Heart left ventricle (tissue), 16 donors: ENCODE measurements around the gene CCDC88B. TPM values are rescaled to one million over a fixed set of nuclear protein-coding genes. Genes with fewer than 3 reads are reported as not detected.
A peak's percentile ranks its signal among the peaks of the same experiment; 100 is the strongest.

Experiments
- ATAC-seq, 4 donors: fragments of 200-7000 bp; cut with Tn5 transposase; one replicate each; pipeline ENCODE4 v1.9.1; 2020 to 2022; ENCODE audit warnings: moderate library complexity in 4 of 4, mild to moderate bottlenecking in 3 of 4, moderate number of reproducible peaks in 1 of 4
- DNase-seq, 5 donors: peaks; one replicate each; pipeline ENCODE4 v3.0.0-alpha.2; 2020
- H3K27ac ChIP-seq, 12 donors: fragments of 200-600 bp; sonication (generic) in 4 of 12; one replicate each; pipeline versions ENCODE4 v1.5.0 to v1.8.0; 2016 to 2022; ENCODE audit warnings: mild to moderate bottlenecking in 2 of 12
- H3K27me3 ChIP-seq, 9 donors: fragments of 200-600 bp; sonication (generic) in 2 of 9; one replicate each; pipeline versions ENCODE4 v1.5.1 to v1.8.0; 2016 to 2022; ENCODE audit warnings: mild to moderate bottlenecking in 3 of 9
- H3K36me3 ChIP-seq, 9 donors: fragments of 200-600 bp; sonication (generic) in 2 of 9; one replicate each; pipeline versions ENCODE4 v1.5.0 to v1.8.0; 2018 to 2022; ENCODE audit warnings: mild to moderate bottlenecking in 2 of 9
- H3K4me1 ChIP-seq, 12 donors: fragments of 200-600 bp; sonication (generic) in 4 of 12; one replicate each; pipeline versions ENCODE4 v1.5.0 to v1.8.0; 2016 to 2022; ENCODE audit warnings: mild to moderate bottlenecking in 3 of 12
- H3K4me3 ChIP-seq, 12 donors: fragments of 200-600 bp; sonication (generic) in 4 of 12; one replicate each; pipeline versions ENCODE4 v1.5.0 to v1.8.0; 2017 to 2022; ENCODE audit warnings: mild to moderate bottlenecking in 9 of 12, moderate library complexity in 4 of 12
- H3K9me3 ChIP-seq, 12 donors: fragments of 200-600 bp; sonication (generic) in 4 of 12; one replicate each; pipeline versions ENCODE4 v1.5.0 to v1.8.0; 2016 to 2022; ENCODE audit warnings: mild to moderate bottlenecking in 1 of 12
- POLR2A ChIP-seq, 2 donors: fragments of 450-650 bp; IDR thresholded peaks; one replicate each; pipeline ENCODE4 v1.6.1; 2017; ENCODE audit warnings: antibody characterized with exemption in 2 of 2, mild to moderate bottlenecking in 2 of 2, moderate library complexity in 2 of 2
- WGBS, 4 donors: extraction: QIAGEN DNeasy Blood & Tissue Kit in 2 of 4; methylation state at CpG; one replicate each; pipeline versions ENCODE4 v1.1.5 to v1.1.7; 2013 to 2018; 5-methylcytosine and 5-hydroxymethylcytosine counted together
- intact Hi-C, 10 donors: fragments of 100-400 bp; cut with DNase I; formaldehyde crosslinking; loops; one replicate each; pipeline versions ENCODE4 v1.11.1 to v1.14.2; 2022
- polyA plus RNA-seq, 2 donors: library from polyadenylated mRNA; stranded (reverse); fragments of 200-250 nt; gene quantifications; one replicate each; pipeline ENCODE4 v1.2.3, GENCODE V29; 2013
- total RNA-seq, 9 donors: library from RNA; depleted of rRNA in 2 of 9; stranded (reverse); fragments of >200 nt in 2 of 9; fragmentation: NEBNext Ultra II Directional in 3 of 9; extraction: Animal tissue kit (Norgen Biotek cat#: 25700) in 3 of 9; gene quantifications; one replicate each; pipeline versions ENCODE4 v1.1.0 to v1.2.4, GENCODE V29; 2016 to 2023
- TF ChIP-seq, protein P1 (sequence below), 12 donors: fragments of 200-600 bp; sonication (generic) in 4 of 12; IDR thresholded peaks; one replicate each; pipeline versions ENCODE4 v1.5.0 to v1.8.0; 2018 to 2022; ENCODE audit warnings: antibody characterized with exemption in 12 of 12, mild to moderate bottlenecking in 5 of 12
- donor health status: ischemic (EF 13 %, LVEDD 7.1; RV severe dilation, severe dysfunction).
- donor health status: healthy with polysubstance abuse.
- donor health status: DM: no; HTN: yes; CAD: no.
- donor health status: DM: no; HTN: no; CAD: no.
- donor health status: ischemic (EF 25% LVEDD 6.9; RV normal size, moderate dysfunction).
- donor health status: ischemic (EF 25% LVEDD 5.7; RV mildly dilated, moderate dysfunction).
- donor health status: healthy.
- donor health status: DM: yes; HTN: yes; CAD: no.
- donor health status: ischemic (EF 35%, LVEDD 5.7; RV mildly dilated, moderate dysfunction).
- donor health status: nonischemic (EF 11% LVEDD 7.7; RV severe dilation, severe dysfunction).
- donor health status: DM: yes; HTN: yes; CAD: no.
- donor health status: PGD.
- donor health status: ischemic (EF 29% LVEDD 5.4; RV normal size, mild dysfunction).
- donor health status: nonischemic (EF 23%, LVEDD 6.1; RV moderate dilation, normal function).

The CCDC88B gene
- total and polyA plus RNA-seq, 11 donors: 4.1 to 24.0 (median 8.1) TPM

DNA sequence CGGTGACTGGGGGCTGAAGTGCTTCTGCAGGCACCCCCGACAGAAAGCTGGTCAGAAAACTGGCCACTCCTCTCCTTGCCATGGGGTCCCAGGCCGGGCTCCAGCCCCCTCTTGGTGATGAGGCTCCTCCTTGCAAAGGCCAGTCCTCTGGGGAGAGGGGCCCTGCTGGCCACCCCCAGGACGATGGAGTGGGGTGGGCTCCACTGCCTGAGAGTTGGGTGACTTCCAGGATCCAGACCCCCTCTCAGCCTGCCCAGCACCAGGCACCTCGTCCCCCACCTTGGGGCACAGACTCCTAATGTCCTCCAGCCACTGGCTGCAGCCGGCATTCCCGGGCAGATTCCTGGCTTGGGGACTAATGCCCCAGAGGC, 18.5 kb downstream of the CCDC88B start:
- ATAC-seq: peak in 3 of 4 donors; percentile 1 to 8 (median 6)
- WGBS, 4 donors: 13 to 21% (median 17%) methylated on average over 3 to 7 of the region's 7 CpGs
- intact Hi-C loops: loop anchor here in 4 of 10 donors (5.0 to 10.0 kb wide), 3 partner anchors 41 to 296 kb away; partner anchors contain the start of genes PRDX5 (in 3 of the 4) and TRMT112 (in 3 of the 4)

DNA sequence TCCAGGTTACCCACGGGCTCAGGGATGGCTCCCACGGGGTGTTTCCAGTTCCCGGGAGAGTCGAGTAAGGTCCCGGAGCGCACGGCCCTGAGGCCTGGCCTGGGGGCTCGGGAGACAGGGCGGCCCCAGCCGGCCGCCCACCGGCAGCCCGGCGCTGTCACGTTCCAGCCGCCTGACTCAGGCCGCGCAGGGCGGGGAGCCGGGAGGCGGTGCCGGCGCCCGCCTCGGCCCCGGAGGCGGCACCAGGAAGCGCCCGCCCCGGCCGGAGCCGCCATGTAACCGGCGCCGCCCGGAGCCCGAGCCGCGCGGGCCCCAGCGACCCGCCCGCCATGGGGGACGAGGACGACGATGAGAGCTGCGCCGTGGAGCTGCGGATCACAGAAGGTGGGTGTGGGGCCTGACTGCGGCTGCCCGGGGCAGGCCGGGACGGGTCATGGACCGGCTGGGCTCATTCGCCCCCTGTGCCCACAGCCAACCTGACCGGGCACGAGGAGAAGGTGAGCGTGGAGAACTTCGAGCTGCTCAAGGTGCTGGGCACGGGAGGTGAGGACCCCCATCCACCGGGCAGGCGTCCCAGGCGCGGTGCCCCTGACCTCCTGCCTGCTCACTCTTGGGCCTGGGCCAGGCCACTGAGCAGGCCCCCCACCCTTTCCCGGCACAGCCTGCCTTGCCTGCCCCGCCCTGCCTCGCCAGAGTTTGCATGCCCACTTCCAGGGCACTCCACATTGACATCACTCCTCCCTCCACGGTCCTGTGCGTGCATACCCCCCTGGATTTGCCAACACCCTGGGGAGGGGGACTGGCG, 19.1 kb downstream of the CCDC88B start, which contains the start of gene RPS6KA4:
RPS6KA4 (plus strand) TSS at position 256 of the 805 bp plus-strand sequence; CDS start at position 330, 74 bp downstream.
- Histone ChIP-seq H3K4me3 (peak within 1 kb of the TSS; percentile 68 to 94 (median 84)), H3K27me3 (no peaks in the 10 kb centered on the region), H3K4me1 (peaks cover 3 to 47% (median 30%) of the 10 kb centered on the region in 12 donors), H3K9me3 (no peaks in the 10 kb centered on the region), H3K27ac (peak within 1 kb of the TSS; percentile 78 to 95 (median 92)), H3K36me3 (peaks cover 0 to 38% (median 34%) of the 10 kb centered on the region in 9 donors)
- intact Hi-C loops: loop anchor here in 4 of 10 donors (5.0 to 10.0 kb wide), 3 partner anchors 42 to 296 kb away; partner anchors contain the start of genes PRDX5 (in 3 of the 4) and TRMT112 (in 3 of the 4)
- DNase-seq: peak; percentile 73 to 85 (median 74)
- 1 to 5% (median 2%) methylated on average over 13 to 70 of the region's 70 CpGs for WGBS, 4 donors
- ATAC-seq: peak; percentile 33 to 84 (median 78)
- peak in 1 of 2 donors; percentile 72 for TF ChIP-seq POLR2A (IDR thresholded peaks at IDR 0.05)
- TF ChIP-seq, protein P1, sequence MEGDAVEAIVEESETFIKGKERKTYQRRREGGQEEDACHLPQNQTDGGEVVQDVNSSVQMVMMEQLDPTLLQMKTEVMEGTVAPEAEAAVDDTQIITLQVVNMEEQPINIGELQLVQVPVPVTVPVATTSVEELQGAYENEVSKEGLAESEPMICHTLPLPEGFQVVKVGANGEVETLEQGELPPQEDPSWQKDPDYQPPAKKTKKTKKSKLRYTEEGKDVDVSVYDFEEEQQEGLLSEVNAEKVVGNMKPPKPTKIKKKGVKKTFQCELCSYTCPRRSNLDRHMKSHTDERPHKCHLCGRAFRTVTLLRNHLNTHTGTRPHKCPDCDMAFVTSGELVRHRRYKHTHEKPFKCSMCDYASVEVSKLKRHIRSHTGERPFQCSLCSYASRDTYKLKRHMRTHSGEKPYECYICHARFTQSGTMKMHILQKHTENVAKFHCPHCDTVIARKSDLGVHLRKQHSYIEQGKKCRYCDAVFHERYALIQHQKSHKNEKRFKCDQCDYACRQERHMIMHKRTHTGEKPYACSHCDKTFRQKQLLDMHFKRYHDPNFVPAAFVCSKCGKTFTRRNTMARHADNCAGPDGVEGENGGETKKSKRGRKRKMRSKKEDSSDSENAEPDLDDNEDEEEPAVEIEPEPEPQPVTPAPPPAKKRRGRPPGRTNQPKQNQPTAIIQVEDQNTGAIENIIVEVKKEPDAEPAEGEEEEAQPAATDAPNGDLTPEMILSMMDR (IDR thresholded peaks at IDR 0.05): peak in 1 of 12 donors; percentile 19

More for the DNA sequence above, 18.5 kb downstream of the CCDC88B start:
- peaks cover 0 to 34% (median 28%) of the 10 kb centered on the region in 9 donors for H3K36me3 ChIP-seq
- H3K4me1 ChIP-seq: peaks cover 3 to 47% (median 30%) of the 10 kb centered on the region in 12 donors
- no peak for DNase-seq
- peak overlapping the region; percentile 78 to 95 (median 92) for H3K27ac ChIP-seq
- peak overlapping the region; percentile 68 to 94 (median 84) for H3K4me3 ChIP-seq
- TF ChIP-seq POLR2A (IDR thresholded peaks at IDR 0.05): no peak
- TF ChIP-seq, protein P1 (IDR thresholded peaks at IDR 0.05): no peak
- H3K9me3 ChIP-seq: no peaks in the 10 kb centered on the region
- H3K27me3 ChIP-seq: no peaks in the 10 kb centered on the region

DNA sequence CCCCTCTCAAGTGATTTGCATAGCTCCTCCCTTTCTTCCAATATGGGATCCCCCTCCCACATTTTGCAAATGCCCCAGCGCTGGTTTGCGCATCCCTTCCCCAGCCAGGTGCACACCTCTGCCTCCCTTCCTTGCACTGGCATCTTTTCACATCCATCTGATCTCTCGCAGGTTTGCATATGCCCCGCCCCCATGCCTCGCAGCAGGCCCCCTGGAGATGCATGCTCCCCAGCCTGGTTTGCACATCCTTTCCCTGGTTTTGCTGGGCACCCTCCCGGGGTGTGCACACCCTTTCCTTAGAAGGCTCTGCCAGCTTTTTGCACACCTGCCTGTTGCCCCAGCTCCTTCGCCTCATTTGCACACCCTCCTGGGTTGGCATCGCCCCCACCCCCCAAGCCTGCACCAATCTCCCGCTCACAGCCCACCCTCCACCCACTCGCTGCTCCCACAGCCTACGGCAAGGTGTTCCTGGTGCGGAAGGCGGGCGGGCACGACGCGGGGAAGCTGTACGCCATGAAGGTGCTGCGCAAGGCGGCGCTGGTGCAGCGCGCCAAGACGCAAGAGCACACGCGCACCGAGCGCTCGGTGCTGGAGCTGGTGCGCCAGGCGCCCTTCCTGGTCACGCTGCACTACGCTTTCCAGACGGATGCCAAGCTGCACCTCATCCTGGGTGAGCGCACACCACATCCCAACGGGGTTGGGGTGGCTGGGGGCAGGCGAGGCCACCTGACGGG, 19.9 kb downstream of the CCDC88B start:
- Histone ChIP-seq H3K4me1 (peaks cover 3 to 47% (median 30%) of the 10 kb centered on the region in 12 donors), H3K27ac (peak overlapping the region in 10 of 12 donors; percentile 78 to 95 (median 92)), H3K9me3 (no peaks in the 10 kb centered on the region), H3K36me3 (peaks cover 0 to 45% (median 42%) of the 10 kb centered on the region in 9 donors), H3K27me3 (no peaks in the 10 kb centered on the region), H3K4me3 (peak overlapping the region; percentile 68 to 94 (median 84))
- DNase-seq: peak in 1 of 5 donors; percentile 34
- WGBS, 4 donors: 66 to 77% (median 76%) methylated on average over 23 to 38 of the region's 38 CpGs
- TF ChIP-seq, protein P1 (IDR thresholded peaks at IDR 0.05): no peak
- TF ChIP-seq POLR2A (IDR thresholded peaks at IDR 0.05): no peak
- no peak for ATAC-seq
- intact Hi-C loops: loop anchor here in 4 of 10 donors (5.0 to 10.0 kb wide), 3 partner anchors 43 to 295 kb away; partner anchors contain the start of genes PRDX5 (in 3 of the 4) and TRMT112 (in 3 of the 4)
